Mucosa of gallbladder (tissue), 1 donor: ENCODE data around the gene GTF2F2. TPM values are rescaled to one million over a fixed set of nuclear protein-coding genes. Genes with fewer than 3 reads are reported as not detected.

Experiments
- DNase-seq: peaks from one replicate; pipeline ENCODE4 v3.0.0-alpha.2; 2020; ENCODE audit warnings: low spot score
- total RNA-seq: library from RNA; stranded (reverse); gene quantifications from one replicate; pipeline ENCODE4 v1.2.1, GENCODE V29; 2021
- donor health status: DM: no; HTN: no; CAD: no.

The GTF2F2 gene
- total RNA-seq = 14.1 TPM

DNA sequence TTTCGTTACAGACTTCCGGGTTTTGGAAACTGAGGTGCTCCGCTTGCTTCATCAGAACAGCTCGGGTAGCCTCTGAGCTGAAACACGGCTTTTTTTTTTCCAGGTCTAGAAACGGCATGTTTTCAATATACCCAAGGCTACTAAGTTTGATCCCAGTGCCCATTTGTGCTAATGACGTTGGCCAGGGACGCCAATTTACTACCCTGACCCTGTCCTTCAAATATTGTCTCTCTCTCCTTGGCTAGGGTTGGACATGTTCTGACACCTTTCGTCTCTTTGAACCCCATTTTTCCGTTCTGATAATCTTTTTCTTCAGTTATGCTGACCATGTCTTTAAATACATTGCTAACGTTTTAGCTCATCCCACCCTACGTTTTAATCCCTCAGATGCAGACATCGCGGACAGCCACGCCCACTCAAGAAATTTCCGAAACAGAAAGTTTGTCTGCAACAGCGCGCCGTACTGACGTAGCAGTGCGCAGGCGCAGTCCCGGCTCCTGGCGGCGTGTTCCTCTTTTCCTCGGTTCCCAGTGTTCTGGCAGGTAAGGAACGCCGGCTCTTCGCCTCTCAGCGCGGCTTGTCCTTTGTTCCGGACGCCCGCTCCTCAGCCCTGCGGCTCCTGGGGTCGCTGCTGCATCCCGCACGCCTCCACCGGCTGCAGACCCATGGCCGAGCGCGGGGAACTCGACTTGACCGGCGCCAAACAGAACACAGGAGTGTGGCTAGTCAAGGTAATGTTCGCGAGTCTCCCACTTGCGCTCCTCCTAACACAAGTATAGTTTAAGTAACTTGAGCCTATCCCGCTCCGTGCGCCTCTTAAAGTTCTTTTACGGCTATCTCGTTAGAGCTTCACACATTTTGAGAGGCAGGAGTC is at the start of gene GTF2F2:
GTF2F2 (plus strand) TSS at position 520 of the 874 bp plus-strand sequence; CDS start at position 666, 146 bp downstream.
- peak; percentile 92 for DNase-seq

GRCh38 chr13:45073809-45074208 is 46.5 kb upstream of the GTF2F2 start:
- no peak for DNase-seq

DNA sequence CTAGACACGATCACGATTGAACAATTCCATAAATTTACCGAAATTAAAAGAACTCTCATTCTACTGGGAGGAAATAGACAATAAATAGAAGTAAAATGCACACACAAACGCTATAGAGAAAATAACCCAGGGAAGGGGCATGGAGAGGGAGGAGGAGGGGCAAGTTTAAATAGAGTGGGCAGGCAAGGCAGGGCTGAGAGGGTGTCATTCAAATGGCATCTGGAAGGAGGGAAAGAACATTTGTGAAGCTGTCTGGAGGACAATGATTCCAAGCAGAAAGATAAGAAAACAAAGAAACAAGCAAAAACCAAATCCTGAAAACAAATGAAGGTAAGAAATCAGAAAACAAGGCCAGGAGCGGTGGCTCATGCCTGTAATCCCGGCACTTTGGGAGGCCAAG is 45.6 kb upstream of the GTF2F2 start:
- DNase-seq = no peak

DNA sequence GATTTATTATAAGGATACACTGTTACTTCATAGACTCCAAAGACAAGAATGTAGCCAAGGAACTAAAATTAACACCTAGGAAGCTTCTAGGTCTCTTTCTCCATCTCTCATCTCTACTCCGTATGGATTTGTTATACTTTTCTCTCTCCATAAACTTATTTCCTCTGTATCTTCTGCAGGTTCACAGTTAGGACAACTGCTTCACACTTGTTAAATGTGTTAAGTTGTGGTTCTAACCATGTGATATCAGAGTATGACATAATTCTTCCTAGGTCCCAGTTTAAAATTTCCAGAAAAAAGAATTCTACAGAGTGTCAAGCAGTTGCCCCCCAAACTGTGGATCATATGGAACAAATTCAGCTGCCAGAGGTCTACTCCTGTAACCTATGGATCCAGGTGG is 42.3 kb upstream of the GTF2F2 start:
- DNase-seq = no peak

- no peak for DNase-seq
These were observed 37.3 kb upstream of the GTF2F2 start for GRCh38 chr13:45082964-45083363.

DNA sequence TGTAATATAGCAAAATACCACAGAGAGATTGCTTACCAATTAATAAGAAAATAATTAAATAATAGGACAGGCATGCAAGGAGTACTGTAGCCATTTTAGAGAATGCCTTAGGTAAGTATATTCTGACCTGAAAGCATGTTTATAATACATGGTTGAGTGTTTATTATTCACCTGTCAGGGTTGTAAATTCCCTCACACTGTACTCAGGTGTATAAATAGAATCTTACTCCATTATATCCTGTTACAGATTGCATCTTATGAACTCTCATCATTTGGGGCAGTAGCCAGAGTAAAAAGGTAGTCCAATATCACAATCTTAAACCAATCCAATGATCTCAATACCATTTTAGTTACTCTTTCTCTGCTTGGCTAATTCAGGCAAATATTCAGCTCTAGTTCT is 35.8 kb upstream of the GTF2F2 start:
- DNase-seq = no peak

DNA sequence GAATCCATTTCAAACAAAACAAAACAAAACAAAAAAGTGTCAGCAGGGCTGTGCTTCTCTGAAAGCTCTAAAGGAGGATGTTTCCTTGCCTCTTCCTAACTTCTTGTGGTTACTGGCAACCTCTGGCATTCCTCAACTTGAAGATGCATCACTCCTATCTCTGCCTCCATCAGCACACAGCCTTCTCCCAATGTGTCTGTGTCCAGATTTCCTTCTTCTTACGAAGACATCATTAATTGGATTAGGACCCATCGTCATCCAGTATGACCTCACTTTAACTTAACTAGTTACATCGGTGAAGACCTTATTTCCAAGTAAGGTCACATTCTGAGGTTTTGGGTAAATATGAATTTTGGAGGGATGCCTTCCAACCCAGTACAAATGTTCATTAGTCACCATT is 33.8 kb upstream of the GTF2F2 start:
- no peak for DNase-seq

DNA sequence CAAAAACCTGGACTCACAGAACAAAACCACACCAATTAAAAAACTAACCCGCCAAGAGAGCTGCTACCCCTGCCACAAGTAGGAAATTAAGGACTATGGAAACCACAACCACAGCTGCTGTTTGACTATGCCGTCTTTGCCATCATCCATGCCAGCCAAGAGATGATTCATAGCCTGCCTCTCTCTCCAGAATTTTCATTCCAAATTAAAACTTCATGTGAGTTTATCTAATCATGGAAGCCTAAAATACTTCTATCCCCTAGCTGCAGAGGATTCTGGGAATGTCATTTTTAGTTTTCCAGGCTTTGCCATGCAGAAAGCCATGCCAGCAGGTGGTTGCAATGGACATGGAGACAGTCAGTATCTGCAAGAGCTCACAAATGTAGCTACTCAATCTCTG is 27.6 kb upstream of the GTF2F2 start:
- no peak for DNase-seq

GRCh38 chr13:45100573-45101262 is 19.6 kb upstream of the GTF2F2 start:
- DNase-seq = no peak

DNA sequence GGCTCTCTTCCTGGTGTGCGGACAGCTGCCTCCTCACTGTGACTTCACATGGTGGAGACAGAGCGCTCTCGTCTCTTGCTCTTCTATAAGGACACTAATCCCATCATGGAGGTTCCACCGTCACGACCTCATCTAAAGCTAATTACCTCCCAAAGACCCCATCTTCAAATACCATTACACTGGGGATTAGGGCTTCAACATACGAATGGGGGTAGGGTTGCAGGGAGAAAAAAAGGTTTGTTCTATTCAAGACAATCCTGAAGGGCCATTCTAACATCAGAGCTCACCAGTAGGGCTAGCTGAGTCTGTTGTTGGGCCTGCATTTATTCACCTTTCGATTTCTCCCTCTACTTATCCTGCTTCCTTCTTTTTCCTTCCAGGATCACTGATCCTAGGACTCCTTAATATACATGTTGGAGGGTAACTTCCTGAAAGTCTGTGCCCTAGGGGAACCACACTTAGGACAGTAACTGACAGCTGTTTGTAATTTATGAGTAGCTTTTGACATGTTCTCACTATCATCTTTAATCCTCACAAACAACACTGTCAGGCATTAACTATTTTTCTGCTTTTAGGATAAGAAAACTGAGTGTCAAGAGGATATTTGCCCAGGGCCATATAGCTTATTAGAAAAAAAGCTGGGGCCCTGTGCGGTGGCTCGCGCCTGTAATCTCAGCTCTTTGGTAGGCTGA is 18.8 kb upstream of the GTF2F2 start:
- DNase-seq = no peak

- DNase-seq = no peak
These were observed 18.2 kb upstream of the GTF2F2 start for GRCh38 chr13:45102136-45102507.

DNA sequence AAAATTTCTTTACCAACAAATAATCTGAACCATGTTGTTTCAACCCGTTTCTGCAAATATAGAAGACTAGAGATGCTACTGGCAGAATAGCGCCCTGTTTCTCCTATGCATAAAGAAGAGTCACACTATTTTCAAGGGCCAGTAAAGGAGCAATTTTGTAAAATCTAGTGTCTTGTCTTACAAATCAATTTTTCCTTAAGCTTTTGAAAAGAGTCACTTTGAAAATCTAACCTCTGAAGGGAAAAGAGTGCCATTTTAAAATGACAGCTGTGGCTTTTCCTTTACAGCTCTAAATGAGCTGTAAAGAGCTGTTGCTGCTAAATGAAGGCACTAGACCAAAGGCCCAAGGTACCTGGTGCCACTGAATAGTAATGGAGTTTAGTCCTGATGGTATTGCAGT is 16.9 kb upstream of the GTF2F2 start:
- no peak for DNase-seq

GRCh38 chr13:45104261-45104660 is 16.0 kb upstream of the GTF2F2 start:
- DNase-seq = no peak

DNA sequence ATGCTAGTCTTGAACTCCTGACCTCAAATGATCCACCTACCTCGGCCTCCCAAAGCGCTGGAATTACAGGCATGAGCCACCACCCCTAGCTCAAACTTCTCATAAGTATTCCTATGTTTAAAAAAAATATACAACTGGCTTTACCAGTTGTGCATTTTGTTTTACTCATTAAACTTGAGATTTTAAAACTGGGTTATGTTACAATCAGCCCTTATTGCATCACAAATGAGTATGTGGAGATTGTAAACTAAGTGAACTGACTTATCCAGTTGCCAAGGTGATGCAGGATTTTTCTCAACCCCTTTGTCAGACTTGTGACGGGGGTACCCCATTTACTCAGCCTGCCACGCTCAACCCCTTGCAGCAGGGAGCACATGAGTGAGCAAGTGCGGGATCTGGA is 14.4 kb upstream of the GTF2F2 start:
- no peak for DNase-seq

- no peak for DNase-seq
These were observed 12.8 kb upstream of the GTF2F2 start for GRCh38 chr13:45107539-45107938.

- DNase-seq = no peak
These were observed 11.6 kb upstream of the GTF2F2 start for GRCh38 chr13:45108716-45109101.

GRCh38 chr13:45109102-45109720 is 11.1 kb upstream of the GTF2F2 start:
- DNase-seq = no peak

- DNase-seq = no peak
These were observed 6.8 kb upstream of the GTF2F2 start for GRCh38 chr13:45113233-45114224.

DNA sequence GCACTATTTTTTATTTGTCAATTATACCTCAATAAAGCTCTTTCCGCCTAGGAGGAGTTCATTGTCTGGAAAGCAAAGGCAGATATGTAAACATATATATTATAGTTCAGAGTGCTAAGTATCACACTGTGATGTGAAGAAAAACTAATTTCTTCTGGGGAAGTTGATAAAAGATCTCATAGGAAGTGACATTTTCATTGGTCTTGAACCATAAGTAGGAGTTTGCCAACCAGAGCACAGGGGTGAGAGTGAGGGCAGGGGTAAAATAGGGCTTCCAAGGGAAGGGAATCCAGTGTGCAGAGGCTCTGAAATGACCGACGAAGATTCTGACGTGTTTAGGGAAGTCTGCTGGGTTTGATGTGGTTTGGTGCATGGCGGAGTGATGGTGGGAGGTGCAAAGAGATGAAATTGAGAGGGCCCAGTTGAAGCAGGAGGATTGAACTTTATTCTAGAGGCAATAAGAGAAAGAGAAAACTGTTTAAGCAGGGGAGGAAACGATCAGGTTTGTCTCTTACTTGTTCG is 780 bp upstream of the GTF2F2 start:
- DNase-seq = peak; percentile 18

DNA sequence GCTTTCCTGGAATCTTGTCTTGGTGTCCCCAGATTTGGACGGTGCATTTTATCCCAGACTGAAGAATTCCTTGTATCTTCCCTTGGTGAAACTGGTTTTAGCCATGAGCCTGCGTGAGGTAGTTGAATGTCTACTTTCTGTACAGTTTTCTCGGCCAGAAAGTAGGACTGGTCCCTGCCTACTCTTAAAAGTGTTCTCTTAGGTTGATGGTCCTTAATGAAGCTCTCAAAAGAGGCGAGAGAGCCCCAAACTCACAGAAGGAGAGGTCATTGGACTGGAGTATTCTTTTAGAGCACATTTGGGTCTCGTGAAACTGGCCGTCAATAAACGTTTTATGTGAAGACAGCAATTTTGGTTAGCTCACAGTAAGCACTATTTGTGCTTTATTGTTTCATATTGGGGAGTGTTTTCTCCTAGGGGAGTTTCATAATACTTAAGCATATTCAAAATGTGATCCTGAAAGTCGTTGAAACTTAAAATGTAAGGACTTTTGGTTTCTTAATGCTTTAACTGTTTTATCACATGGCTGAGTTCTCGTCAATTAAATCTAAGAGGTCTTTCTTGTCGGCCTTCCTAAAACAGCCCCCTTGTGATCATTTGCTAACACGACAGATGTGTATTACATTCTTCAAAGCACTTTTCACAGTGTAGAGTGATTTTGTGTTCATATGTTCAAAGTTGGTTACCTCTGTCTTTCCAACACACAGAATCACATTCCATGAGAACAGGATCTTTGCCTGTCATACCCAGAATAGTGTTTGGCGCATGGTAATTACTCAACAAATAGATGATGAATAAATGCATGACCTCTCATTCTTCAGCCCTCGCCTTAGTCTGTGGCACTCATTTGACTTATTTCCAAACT is 889 bp downstream of the GTF2F2 start:
- DNase-seq = no peak
